Measurements from ENCODE around the gene DDX49. TPM values are rescaled to one million over a fixed set of nuclear protein-coding genes. Genes with fewer than 3 reads are reported as not detected.

DDX49 gene
- total and polyA plus RNA-seq, 7 donors, result 32.7 to 51.1 (median 38.8) TPM

DNA sequence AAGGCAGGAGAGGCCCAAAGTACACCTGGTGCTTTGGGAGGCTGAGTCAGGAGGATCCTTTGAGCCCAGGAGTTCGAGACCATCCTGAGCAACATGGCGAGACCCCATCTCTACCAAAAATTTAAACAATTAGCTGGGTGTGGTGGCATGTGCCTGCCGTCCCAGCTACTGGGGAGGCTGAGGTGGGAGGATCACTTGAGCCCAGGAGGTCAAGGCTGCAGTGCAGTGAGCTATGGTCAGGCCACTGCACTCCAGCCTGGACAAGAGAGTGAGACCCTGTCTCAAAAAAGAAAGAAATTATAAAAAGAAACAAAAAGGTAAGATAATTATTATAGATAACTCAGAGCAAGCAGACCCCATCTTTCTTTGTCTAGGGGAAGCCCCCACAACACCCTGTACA lies 19.6 kb downstream of the DDX49 start:
- WGBS, 2 donors, result 82 to 87% methylated on average over 3 of the region's 3 CpGs
- TF ChIP-seq, protein P1, sequence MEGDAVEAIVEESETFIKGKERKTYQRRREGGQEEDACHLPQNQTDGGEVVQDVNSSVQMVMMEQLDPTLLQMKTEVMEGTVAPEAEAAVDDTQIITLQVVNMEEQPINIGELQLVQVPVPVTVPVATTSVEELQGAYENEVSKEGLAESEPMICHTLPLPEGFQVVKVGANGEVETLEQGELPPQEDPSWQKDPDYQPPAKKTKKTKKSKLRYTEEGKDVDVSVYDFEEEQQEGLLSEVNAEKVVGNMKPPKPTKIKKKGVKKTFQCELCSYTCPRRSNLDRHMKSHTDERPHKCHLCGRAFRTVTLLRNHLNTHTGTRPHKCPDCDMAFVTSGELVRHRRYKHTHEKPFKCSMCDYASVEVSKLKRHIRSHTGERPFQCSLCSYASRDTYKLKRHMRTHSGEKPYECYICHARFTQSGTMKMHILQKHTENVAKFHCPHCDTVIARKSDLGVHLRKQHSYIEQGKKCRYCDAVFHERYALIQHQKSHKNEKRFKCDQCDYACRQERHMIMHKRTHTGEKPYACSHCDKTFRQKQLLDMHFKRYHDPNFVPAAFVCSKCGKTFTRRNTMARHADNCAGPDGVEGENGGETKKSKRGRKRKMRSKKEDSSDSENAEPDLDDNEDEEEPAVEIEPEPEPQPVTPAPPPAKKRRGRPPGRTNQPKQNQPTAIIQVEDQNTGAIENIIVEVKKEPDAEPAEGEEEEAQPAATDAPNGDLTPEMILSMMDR (IDR thresholded peaks at IDR 0.05), result no peak
- no peak for TF ChIP-seq POLR2AphosphoS5 (IDR thresholded peaks at IDR 0.05)
- no peak for TF ChIP-seq EP300 (IDR thresholded peaks at IDR 0.05)
- no peak for TF ChIP-seq POLR2A (IDR thresholded peaks at IDR 0.05)
- no peak for DNase-seq
- Histone ChIP-seq H3K4me1 (peaks cover 0 to 21% (median 11%) of the 10 kb centered on the region in 4 donors), H3K4me3 (no peak overlapping the region), H3K27me3 (no peaks in the 10 kb centered on the region), H3K9me3 (no peaks in the 10 kb centered on the region), H3K27ac (no peak overlapping the region), H3K36me3 (peaks cover 0 to 29% (median 1%) of the 10 kb centered on the region in 4 donors)
- intact Hi-C loops (cut with DNase I), result no loop called here

DNA sequence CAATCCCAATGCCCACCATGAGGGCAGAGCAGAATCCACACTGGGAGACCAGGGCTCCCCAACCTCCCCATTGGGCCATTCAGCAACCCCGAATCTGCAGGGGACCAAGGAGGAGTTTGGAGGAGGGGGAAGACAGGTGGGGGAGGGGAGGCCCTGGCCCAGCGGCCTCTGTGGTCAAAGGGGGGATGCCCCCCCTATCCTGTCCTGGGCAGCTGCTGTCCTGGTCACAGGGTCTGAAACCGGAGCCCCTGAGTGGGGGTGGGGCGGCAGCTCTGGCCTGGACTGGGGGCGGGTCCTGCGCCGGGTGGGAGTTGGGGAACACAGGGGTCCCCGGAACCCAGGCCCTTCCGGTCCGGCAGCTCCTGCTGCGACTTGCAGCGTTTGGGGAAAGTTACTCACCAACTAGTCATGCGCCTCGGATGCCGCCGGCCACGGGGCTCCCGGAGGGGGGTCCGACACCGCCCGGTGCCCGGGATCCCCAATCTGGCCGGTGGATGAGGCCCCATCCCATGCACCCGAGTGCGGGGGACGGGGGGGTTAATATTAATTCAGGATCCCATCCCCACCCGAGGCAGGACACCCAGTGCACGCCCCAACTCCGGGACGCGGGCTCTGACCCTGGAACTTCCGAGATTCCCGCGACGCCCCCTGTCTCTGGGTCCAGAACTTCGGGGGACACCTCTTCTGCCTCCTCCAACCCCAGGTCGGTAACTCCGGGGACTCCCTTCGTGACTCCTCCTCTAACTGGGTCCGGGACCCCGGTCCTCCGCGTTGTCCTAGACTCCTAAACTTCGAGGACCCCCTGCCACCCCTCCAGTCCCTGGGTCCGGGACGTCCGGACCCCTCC lies 20.6 kb downstream of the DDX49 start:
- intact Hi-C loops (cut with DNase I), result loop anchor here (2.0 kb wide), 1 partner anchor 21 kb away; the partner anchor contains the start of genes COPE and DDX49
- DNase-seq, result peak; percentile 84

DNA sequence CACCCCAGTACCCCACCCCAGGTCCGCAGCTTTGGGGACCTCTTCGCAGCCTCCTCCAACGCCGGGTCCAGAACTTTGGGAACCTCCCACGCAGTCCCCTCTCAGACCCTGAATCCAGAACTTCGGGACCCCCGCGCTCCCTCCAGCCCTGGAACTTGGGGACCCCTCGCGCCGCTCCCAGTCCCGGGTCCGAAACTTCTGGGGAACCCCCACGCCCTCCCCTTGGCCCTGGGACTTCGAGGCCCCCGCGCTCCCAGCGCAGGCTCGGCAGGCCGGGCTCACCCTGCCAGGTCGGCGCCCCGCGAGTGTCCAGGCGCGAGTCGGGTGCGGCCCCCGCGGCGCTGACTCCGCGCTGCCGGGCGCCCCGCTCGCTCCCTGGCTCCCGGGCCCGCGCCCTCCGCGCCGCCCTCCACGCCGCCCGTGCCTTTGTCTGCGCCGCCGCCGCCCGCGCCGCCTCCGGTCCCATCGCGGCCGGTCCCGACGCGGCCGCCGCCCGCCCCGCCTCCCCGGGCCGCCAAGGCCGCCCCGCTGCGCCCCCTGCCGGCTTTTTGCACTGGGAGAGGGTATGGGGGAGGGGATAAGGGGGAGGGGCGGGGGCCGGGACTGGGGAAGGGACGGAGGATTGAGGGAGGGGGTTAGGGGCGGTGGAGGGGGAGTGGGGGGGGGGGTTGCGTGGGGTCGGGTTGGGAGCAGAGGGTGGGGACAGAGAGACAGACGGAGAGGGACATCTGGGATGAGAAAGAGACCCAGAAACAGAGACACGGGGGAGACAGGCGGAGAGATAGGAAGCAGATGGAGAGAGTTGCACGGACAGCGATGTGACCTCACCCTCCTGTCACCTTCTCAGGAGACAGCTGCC lies 21.5 kb downstream of the DDX49 start, which contains the start of gene HOMER3:
Gene HOMER3 (minus strand): TSS at position 449 of the 859 bp plus-strand sequence. CDS start 2,235 bp downstream, outside the sequence.
- Histone ChIP-seq H3K9me3 (no peaks in the 10 kb centered on the region), H3K4me1 (peaks cover 0 to 21% (median 11%) of the 10 kb centered on the region in 4 donors), H3K36me3 (peaks cover 0 to 20% (median 0%) of the 10 kb centered on the region in 4 donors), H3K4me3 (peak within 1 kb of the TSS; percentile 63 to 87 (median 83)), H3K27me3 (no peaks in the 10 kb centered on the region), H3K27ac (peak within 1 kb of the TSS; percentile 57 to 76 (median 67))
- intact Hi-C loops (cut with DNase I), result loop anchor here (2.0 kb wide), 1 partner anchor 22 kb away; the partner anchor contains the start of genes COPE and DDX49
- DNase-seq, result peak; percentile 87
- no peak for TF ChIP-seq EP300 (IDR thresholded peaks at IDR 0.05)
- TF ChIP-seq, protein P1 (IDR thresholded peaks at IDR 0.05), result peak in 1 of 4 experiments; percentile 39
- 1% methylated on average over 80 to 81 of the region's 81 CpGs for WGBS, 2 donors

More for the DNA sequence above, 20.6 kb downstream of the DDX49 start:
- Histone ChIP-seq H3K4me1 (peaks cover 0 to 21% (median 11%) of the 10 kb centered on the region in 4 donors), H3K36me3 (peaks cover 0 to 20% (median 0%) of the 10 kb centered on the region in 4 donors), H3K4me3 (peak overlapping the region; percentile 63 to 87 (median 83)), H3K27ac (peak overlapping the region; percentile 57 to 76 (median 67)), H3K27me3 (no peaks in the 10 kb centered on the region), H3K9me3 (no peaks in the 10 kb centered on the region)
- TF ChIP-seq POLR2A (IDR thresholded peaks at IDR 0.05) (no peak), POLR2AphosphoS5 (IDR thresholded peaks at IDR 0.05) (peak in 3 of 4 donors; percentile 13 to 42 (median 13)), EP300 (IDR thresholded peaks at IDR 0.05) (no peak)
- TF ChIP-seq, protein P1 (IDR thresholded peaks at IDR 0.05), result no peak
- 2 to 4% methylated on average over 47 of the region's 47 CpGs for WGBS, 2 donors

DNA sequence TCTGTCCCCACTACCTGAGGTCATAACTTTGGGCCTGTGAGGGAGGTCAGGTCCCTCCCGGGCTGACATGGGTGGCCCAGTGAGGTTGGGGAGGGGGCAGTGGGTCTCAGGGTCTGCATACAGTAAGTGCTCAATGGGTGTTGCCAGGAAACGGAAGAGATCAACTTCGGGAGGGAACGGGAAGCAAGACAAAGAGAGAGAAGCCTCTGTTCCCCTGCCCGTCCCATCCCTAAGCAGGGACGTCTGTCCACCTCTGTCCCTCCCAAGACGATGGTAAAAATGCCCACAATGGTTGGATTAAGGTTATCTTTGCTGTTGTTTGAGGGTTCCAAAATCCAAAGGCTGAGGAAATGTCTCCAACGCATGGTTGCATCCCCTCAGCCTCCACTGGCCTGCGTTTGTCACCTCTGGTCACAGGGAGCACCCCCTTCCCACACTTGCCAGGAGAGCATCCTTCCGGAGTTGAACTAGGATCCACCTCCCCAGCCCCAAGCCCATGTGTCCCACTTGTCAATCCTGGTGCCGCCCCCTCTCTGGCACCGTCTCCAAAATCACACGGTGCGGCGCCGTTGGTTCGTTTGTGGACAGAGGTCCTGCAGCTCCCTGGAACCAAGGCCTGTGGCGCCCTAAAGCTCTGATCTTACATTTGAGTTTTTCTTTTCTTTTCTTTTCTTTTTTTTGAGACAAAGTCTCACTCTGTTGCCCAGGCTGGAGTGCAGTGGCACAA lies 22.3 kb downstream of the DDX49 start:
- H3K9me3 ChIP-seq, result no peaks in the 10 kb centered on the region
- H3K27ac ChIP-seq, result peak overlapping the region in 3 of 4 donors; percentile 1 to 75 (median 45)
- no peaks in the 10 kb centered on the region for H3K27me3 ChIP-seq
- no peak for DNase-seq
- 61 to 65% methylated on average over 18 of the region's 18 CpGs for WGBS, 2 donors
- peak overlapping the region in 3 of 4 donors; percentile 63 to 87 (median 86) for H3K4me3 ChIP-seq
- H3K36me3 ChIP-seq, result peaks cover 0 to 16% (median 0%) of the 10 kb centered on the region in 4 donors
- intact Hi-C loops (cut with DNase I), result loop anchor here (2.0 kb wide), 1 partner anchor 23 kb away; the partner anchor contains the start of genes COPE and DDX49
- no peak for TF ChIP-seq POLR2A (IDR thresholded peaks at IDR 0.05)
- no peak for TF ChIP-seq POLR2AphosphoS5 (IDR thresholded peaks at IDR 0.05)
- TF ChIP-seq EP300 (IDR thresholded peaks at IDR 0.05), result no peak
- TF ChIP-seq, protein P1 (IDR thresholded peaks at IDR 0.05), result no peak
- peaks cover 0 to 21% (median 11%) of the 10 kb centered on the region in 4 donors for H3K4me1 ChIP-seq
